NT2/D1 (cell line): ENCODE data around the gene MRLN.
"Not testable (repeated sequence)": the region's sequence is repeated elsewhere in the genome, so short reads cannot be mapped to it uniquely, and the experiment has no call there.

Experiments used
- SUZ12 ChIP-seq: IDR thresholded peaks from 2 replicates; pipeline ENCODE4 v1.6.1; 2011; ENCODE audit not compliant: insufficient read length, insufficient read depth; ENCODE audit errors: extremely low read depth
- ZNF274 ChIP-seq: IDR thresholded peaks from 2 replicates; pipeline ENCODE4 v1.6.1; 2011; ENCODE audit warnings: mild to moderate bottlenecking, low read depth, low read length

DNA sequence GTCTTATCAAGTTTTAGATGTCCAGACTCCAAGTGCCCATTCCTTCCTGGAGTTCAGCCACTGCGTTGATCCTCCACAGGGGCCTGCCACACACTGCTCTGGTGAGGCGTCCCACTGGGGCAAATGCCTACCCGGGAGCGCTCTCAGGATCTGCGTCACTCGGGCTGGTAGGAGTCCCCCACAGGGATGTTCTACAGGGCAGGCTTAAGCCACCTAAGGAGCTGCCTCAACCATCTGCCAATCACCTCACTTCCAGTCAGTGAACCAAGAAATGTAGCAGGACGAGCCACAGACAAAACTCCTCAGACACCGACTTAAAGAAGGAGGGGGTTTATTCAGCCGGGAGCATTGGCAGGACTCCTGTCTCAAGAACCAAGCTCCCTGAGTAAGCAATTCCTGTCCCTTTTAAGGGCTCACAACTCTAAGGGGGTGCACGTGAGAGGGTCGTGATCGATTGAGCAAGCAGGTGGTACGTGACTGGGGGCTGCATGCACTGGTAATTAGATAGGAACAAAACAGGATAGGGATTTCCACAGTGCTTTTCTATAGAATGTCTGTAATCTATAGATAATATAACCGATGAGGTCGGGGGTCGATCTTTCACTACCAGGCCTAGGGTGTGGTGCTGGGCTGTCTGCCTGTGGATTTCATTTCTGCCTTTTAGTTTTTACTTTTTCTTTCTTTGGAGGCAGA is 19.8 kb downstream of the MRLN start:
- not testable (repeated sequence) for TF ChIP-seq SUZ12, ZNF274
